Measurements from ENCODE around the gene MED13L.

DNA sequence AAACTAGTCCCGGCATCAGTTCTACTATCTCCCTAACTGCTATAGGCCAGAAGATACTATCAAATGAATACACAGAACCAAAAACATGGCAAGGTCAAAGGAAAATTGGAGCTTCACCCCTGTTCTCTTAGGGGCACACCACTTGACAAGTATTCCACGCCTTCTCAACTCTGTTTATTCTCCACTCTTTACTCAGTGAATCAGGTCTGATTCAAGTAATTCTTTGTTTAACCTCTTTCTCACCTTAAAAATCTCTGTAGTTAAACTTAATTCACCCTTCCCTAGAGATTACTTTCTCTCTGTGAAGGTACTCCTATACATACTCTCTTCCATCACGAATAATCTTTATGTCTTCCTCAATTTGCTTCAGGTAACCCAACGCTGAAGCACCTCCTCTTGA lies 248.9 kb downstream of the MED13L start:
- TF ChIP-seq, protein P1, sequence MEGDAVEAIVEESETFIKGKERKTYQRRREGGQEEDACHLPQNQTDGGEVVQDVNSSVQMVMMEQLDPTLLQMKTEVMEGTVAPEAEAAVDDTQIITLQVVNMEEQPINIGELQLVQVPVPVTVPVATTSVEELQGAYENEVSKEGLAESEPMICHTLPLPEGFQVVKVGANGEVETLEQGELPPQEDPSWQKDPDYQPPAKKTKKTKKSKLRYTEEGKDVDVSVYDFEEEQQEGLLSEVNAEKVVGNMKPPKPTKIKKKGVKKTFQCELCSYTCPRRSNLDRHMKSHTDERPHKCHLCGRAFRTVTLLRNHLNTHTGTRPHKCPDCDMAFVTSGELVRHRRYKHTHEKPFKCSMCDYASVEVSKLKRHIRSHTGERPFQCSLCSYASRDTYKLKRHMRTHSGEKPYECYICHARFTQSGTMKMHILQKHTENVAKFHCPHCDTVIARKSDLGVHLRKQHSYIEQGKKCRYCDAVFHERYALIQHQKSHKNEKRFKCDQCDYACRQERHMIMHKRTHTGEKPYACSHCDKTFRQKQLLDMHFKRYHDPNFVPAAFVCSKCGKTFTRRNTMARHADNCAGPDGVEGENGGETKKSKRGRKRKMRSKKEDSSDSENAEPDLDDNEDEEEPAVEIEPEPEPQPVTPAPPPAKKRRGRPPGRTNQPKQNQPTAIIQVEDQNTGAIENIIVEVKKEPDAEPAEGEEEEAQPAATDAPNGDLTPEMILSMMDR (IDR thresholded peaks at IDR 0.05) = no peak
- no peak for TF ChIP-seq POLR2A (IDR thresholded peaks at IDR 0.05)

Measured in heart left ventricle (tissue), 13 donors.